SK-N-SH treated with all-trans-retinoic acid at 6 μM for 48 hours (cell line): ENCODE measurements around the gene IFT81.

Experiments used
- ATAC-seq: fragments of 200-7000 bp; cut with Tn5 transposase; 3 replicates; pipeline ENCODE4 v1.9.1; 2020; ENCODE audit warnings: mild to moderate bottlenecking, moderate library complexity
- ARNTL ChIP-seq: fragments of 450-650 bp; formaldehyde crosslinking; IDR thresholded peaks from 2 replicates; pipeline ENCODE4 v1.5.0; 2020; ENCODE audit warnings: low read depth, mild to moderate bottlenecking, moderate library complexity, borderline replicate concordance
- BACH2 ChIP-seq: fragments of 250-450 bp; sonication (Bioruptor Pico); IDR thresholded peaks from 2 replicates; pipeline ENCODE4 v1.9.0; 2021; ENCODE audit warnings: mild to moderate bottlenecking, borderline replicate concordance
- CSDC2 ChIP-seq: fragments of 250-450 bp; sonication (Bioruptor Pico); IDR thresholded peaks from 2 replicates; pipeline ENCODE4 v1.5.0; 2020; ENCODE audit warnings: mild to moderate bottlenecking, moderate library complexity
- CSRNP3 ChIP-seq: fragments of 250-450 bp; sonication (Bioruptor Pico); IDR thresholded peaks from 2 replicates; pipeline ENCODE4 v1.5.1; 2021; ENCODE audit warnings: mild to moderate bottlenecking, moderate library complexity
- ESRRG ChIP-seq: fragments of 250-450 bp; sonication (Bioruptor Pico); IDR thresholded peaks from 2 replicates; pipeline ENCODE4 v1.6.1; 2021; ENCODE audit warnings: mild to moderate bottlenecking
- OSR1 ChIP-seq: fragments of 250-450 bp; sonication (Bioruptor Pico); IDR thresholded peaks from 2 replicates; pipeline ENCODE4 v1.8.0; 2022; ENCODE audit warnings: moderate library complexity, mild to moderate bottlenecking, inconsistent platforms
- RARB ChIP-seq: fragments of 250-450 bp; sonication (Bioruptor Pico); IDR thresholded peaks from 2 replicates; pipeline ENCODE4 v1.8.0; 2021; ENCODE audit warnings: mild to moderate bottlenecking, moderate library complexity
- TCF4 ChIP-seq: fragments of 250-450 bp; sonication (Bioruptor Pico); IDR thresholded peaks from 2 replicates; pipeline ENCODE4 v1.8.0; 2021; ENCODE audit warnings: mild to moderate bottlenecking, moderate library complexity, borderline replicate concordance
- TOX ChIP-seq: fragments of 250-450 bp; sonication (Bioruptor Pico); IDR thresholded peaks from 2 replicates; pipeline ENCODE4 v1.8.0; 2021; ENCODE audit warnings: mild to moderate bottlenecking, moderate library complexity, borderline replicate concordance
- ZC3H10 ChIP-seq: fragments of 250-450 bp; sonication (Bioruptor Pico); IDR thresholded peaks from 2 replicates; pipeline ENCODE4 v1.5.1; 2021; ENCODE audit warnings: mild to moderate bottlenecking, moderate library complexity
- ZFP30 ChIP-seq: fragments of 450-650 bp; formaldehyde crosslinking; IDR thresholded peaks from 2 replicates; pipeline ENCODE4 v1.5.0; 2022; ENCODE audit warnings: mild to moderate bottlenecking, moderate library complexity
- ZNF565 ChIP-seq: fragments of 450-650 bp; formaldehyde crosslinking; conservative IDR thresholded peaks from 2 replicates; pipeline ENCODE4 v1.5.0; 2020; ENCODE audit warnings: low read depth, mild to moderate bottlenecking, moderate library complexity
- ZNF8 ChIP-seq: fragments of 450-650 bp; formaldehyde crosslinking; IDR thresholded peaks from 2 replicates; pipeline ENCODE4 v1.5.0; 2020; ENCODE audit warnings: mild to moderate bottlenecking, moderate library complexity
- TF ChIP-seq, protein P1 (sequence below): fragments of 250-450 bp; sonication (Bioruptor Pico); IDR thresholded peaks from 2 replicates; pipeline ENCODE4 v1.5.0; 2020; ENCODE audit warnings: mild to moderate bottlenecking, moderate library complexity
- TF ChIP-seq, protein P2 (sequence below): fragments of 250-450 bp; sonication (Bioruptor Pico); IDR thresholded peaks from 2 replicates; pipeline ENCODE4 v1.8.0; 2020; ENCODE audit warnings: mild to moderate bottlenecking, moderate library complexity, borderline replicate concordance
- TF ChIP-seq, protein P3 (sequence below): fragments of 250-450 bp; sonication (Bioruptor Pico); IDR thresholded peaks from 2 replicates; pipeline ENCODE4 v1.5.1; 2020; ENCODE audit warnings: low read depth, mild to moderate bottlenecking, moderate library complexity

IFT81 gene

GRCh38 chr12:110077800-110078199, 46.4 kb upstream of the IFT81 start:
- ATAC-seq: no peak
- TF ChIP-seq, protein P1, sequence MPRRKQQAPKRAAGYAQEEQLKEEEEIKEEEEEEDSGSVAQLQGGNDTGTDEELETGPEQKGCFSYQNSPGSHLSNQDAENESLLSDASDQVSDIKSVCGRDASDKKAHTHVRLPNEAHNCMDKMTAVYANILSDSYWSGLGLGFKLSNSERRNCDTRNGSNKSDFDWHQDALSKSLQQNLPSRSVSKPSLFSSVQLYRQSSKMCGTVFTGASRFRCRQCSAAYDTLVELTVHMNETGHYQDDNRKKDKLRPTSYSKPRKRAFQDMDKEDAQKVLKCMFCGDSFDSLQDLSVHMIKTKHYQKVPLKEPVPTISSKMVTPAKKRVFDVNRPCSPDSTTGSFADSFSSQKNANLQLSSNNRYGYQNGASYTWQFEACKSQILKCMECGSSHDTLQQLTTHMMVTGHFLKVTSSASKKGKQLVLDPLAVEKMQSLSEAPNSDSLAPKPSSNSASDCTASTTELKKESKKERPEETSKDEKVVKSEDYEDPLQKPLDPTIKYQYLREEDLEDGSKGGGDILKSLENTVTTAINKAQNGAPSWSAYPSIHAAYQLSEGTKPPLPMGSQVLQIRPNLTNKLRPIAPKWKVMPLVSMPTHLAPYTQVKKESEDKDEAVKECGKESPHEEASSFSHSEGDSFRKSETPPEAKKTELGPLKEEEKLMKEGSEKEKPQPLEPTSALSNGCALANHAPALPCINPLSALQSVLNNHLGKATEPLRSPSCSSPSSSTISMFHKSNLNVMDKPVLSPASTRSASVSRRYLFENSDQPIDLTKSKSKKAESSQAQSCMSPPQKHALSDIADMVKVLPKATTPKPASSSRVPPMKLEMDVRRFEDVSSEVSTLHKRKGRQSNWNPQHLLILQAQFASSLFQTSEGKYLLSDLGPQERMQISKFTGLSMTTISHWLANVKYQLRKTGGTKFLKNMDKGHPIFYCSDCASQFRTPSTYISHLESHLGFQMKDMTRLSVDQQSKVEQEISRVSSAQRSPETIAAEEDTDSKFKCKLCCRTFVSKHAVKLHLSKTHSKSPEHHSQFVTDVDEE: no peak
- TF ChIP-seq, protein P2, sequence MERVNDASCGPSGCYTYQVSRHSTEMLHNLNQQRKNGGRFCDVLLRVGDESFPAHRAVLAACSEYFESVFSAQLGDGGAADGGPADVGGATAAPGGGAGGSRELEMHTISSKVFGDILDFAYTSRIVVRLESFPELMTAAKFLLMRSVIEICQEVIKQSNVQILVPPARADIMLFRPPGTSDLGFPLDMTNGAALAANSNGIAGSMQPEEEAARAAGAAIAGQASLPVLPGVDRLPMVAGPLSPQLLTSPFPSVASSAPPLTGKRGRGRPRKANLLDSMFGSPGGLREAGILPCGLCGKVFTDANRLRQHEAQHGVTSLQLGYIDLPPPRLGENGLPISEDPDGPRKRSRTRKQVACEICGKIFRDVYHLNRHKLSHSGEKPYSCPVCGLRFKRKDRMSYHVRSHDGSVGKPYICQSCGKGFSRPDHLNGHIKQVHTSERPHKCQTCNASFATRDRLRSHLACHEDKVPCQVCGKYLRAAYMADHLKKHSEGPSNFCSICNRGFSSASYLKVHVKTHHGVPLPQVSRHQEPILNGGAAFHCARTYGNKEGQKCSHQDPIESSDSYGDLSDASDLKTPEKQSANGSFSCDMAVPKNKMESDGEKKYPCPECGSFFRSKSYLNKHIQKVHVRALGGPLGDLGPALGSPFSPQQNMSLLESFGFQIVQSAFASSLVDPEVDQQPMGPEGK (CRISPR knock-in tag): no peak
- TF ChIP-seq ZNF565: no peak
- no peak for TF ChIP-seq OSR1 (CRISPR knock-in tag)
- no peak for TF ChIP-seq ARNTL (CRISPR knock-in tag)
- no peak for TF ChIP-seq ZC3H10 (CRISPR knock-in tag)
- TF ChIP-seq, all 23 proteins: peak for 0

DNA sequence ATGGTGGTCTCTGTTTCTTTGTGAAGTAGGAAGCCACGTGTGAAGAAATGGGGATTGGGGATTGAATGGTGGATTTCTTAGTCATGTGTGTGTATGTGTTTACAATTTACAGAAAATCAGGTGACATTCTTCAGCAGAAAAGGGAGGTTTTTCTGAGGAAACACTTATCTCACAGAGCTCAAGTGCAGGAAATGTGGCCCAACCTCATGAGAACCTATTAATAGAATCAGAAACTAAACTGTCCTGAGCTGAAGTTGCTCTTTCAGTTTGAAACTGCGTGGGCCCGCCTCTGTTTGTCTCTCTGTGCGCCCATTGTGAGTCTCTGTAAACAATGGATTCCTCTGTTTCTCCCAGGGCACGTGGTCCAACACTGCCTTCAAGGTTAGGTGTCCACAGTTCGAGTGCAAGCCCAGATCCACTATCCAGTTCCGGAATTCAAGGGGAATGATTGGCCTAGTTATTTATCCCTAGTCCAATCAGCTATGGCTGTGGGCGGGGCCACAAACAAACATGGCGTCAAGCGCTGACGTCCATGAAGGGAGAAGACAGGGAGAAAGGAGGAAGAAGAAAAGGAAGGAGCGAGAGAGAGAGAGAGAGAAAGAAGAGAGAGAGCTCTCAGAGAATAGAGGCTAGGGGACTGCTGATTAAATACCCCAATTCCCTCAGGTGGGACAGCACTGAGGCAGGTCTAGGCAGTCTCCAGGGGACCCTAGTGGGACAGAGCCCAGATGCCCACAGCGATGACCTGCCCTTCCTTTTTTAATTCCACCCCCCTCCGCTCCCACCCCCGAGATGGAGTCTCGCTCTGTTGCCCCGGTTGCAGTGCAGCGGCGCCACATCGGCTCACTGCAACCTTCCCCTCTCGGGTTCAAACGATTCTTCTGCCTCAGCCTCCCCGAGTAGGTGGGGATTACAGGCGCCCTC, 44.4 kb upstream of the IFT81 start:
- ATAC-seq: no peak
- TF ChIP-seq ESRRG (CRISPR knock-in tag) (no peak), RARB (CRISPR knock-in tag) (no peak), CSRNP3 (no peak), ZNF8 (CRISPR knock-in tag) (no peak), BACH2 (CRISPR knock-in tag) (no peak), TCF4 (CRISPR knock-in tag) (no peak), OSR1 (CRISPR knock-in tag) (no peak)
- TF ChIP-seq, protein P1: no peak

- TF ChIP-seq ZNF8 (CRISPR knock-in tag) (no peak), TCF4 (CRISPR knock-in tag) (no peak), CSRNP3 (no peak), ESRRG (CRISPR knock-in tag) (no peak), CSDC2 (CRISPR knock-in tag) (no peak), ZNF565 (no peak), ZFP30 (CRISPR knock-in tag) (no peak), ARNTL (CRISPR knock-in tag) (no peak), BACH2 (CRISPR knock-in tag) (no peak), TOX (no peak)
- TF ChIP-seq, protein P2 (CRISPR knock-in tag): no peak
- TF ChIP-seq, protein P3, sequence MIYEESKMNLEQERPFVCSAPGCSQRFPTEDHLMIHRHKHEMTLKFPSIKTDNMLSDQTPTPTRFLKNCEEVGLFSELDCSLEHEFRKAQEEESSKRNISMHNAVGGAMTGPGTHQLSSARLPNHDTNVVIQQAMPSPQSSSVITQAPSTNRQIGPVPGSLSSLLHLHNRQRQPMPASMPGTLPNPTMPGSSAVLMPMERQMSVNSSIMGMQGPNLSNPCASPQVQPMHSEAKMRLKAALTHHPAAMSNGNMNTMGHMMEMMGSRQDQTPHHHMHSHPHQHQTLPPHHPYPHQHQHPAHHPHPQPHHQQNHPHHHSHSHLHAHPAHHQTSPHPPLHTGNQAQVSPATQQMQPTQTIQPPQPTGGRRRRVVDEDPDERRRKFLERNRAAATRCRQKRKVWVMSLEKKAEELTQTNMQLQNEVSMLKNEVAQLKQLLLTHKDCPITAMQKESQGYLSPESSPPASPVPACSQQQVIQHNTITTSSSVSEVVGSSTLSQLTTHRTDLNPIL (CRISPR knock-in tag): no peak
- TF ChIP-seq, all 23 proteins: peak for 0
- no peak for ATAC-seq
Measured at GRCh38 chr12:110080410-110080809, 43.7 kb upstream of the IFT81 start.
